Gastroesophageal sphincter (tissue), 4 donors: ENCODE results near the gene EIF4A2. TPM values are rescaled to one million over a fixed set of nuclear protein-coding genes. Genes with fewer than 3 reads are reported as not detected.
"Not testable (repeated sequence)": the region's sequence is repeated elsewhere in the genome, so short reads cannot be mapped to it uniquely, and the experiment has no call there.

Experiments used
- ATAC-seq: fragments of 150-250 bp; one replicate; pipeline ENCODE4 v1.9.1; 2016; ENCODE audit warnings: mild to moderate bottlenecking, moderate library complexity
- H3K27ac ChIP-seq, 4 donors: fragments of 200-600 bp; sonication (generic) in 3 of 4; 1 replicate in 3 of 4; 2 replicates in 1 of 4; pipeline ENCODE4 v1.5.1; 2016 to 2019
- H3K27me3 ChIP-seq: fragments of 200-600 bp; sonication (generic); one replicate; pipeline ENCODE4 v1.5.1; 2019
- H3K36me3 ChIP-seq, 2 donors: fragments of 200-600 bp; sonication (generic); one replicate each; pipeline ENCODE4 v1.5.1; 2019; ENCODE audit warnings: control low read depth in 1 of 2
- H3K4me1 ChIP-seq, 3 donors: fragments of 200-600 bp; sonication (generic); 1 replicate in 2 of 3; 2 replicates in 1 of 3; pipeline ENCODE4 v1.5.1; 2016 to 2019; ENCODE audit warnings: control low read depth in 2 of 3
- H3K4me3 ChIP-seq, 2 donors: fragments of 200-600 bp; sonication (generic); one replicate each; pipeline ENCODE4 v1.5.1; 2019; ENCODE audit warnings: mild to moderate bottlenecking in 1 of 2, moderate library complexity in 1 of 2
- H3K9me3 ChIP-seq, 3 donors: fragments of 200-600 bp; sonication (generic); one replicate each; pipeline ENCODE4 v1.5.1; 2017 to 2019; ENCODE audit warnings: control low read depth in 2 of 3
- CTCF ChIP-seq, 4 experiments: fragments of 200-600 bp in 2 of 4; fragments of 450-650 bp in 2 of 4; sonication (generic) in 1 of 4; IDR thresholded peaks; one replicate each; pipeline ENCODE4 v1.5.1; 2017 to 2019; ENCODE audit warnings: antibody characterized with exemption in 4 of 4, mild to moderate bottlenecking in 2 of 4, moderate library complexity in 2 of 4
- EP300 ChIP-seq: sonication (generic); formaldehyde crosslinking; IDR thresholded peaks from one replicate; pipeline ENCODE4 v1.6.1; 2017; ENCODE audit warnings: antibody characterized with exemption, mild to moderate bottlenecking
- POLR2A ChIP-seq, 2 donors: fragments of 450-650 bp; IDR thresholded peaks; one replicate each; pipeline ENCODE4 v1.6.1; 2017; ENCODE audit warnings: antibody characterized with exemption in 2 of 2, mild to moderate bottlenecking in 2 of 2, moderate library complexity in 1 of 2
- POLR2AphosphoS5 ChIP-seq: sonication (generic); formaldehyde crosslinking; IDR thresholded peaks from one replicate; pipeline ENCODE4 v1.6.1; 2017; ENCODE audit warnings: antibody characterized with exemption
- WGBS, 2 donors: methylation state at CpG; one replicate each; pipeline ENCODE4 v1.1.5; 2018; ENCODE audit warnings: low coverage in 1 of 2; 5-methylcytosine and 5-hydroxymethylcytosine counted together
- total RNA-seq, 4 donors: library from RNA; depleted of rRNA; stranded (reverse); fragments of >200 nt; gene quantifications; one replicate each; pipeline ENCODE4 v1.1.0, GENCODE V29; 2016

EIF4A2 gene
- total RNA-seq, 4 donors from 2014 or later = 359 to 660 (median 508) TPM

GRCh38 chr3:186818516-186818915 lies 35.1 kb downstream of the EIF4A2 start:
- H3K36me3 ChIP-seq = no peaks in the 10 kb centered on the region
- no peaks in the 10 kb centered on the region for H3K4me1 ChIP-seq
- no peak for ATAC-seq
- no peaks in the 10 kb centered on the region for H3K9me3 ChIP-seq
- no peak overlapping the region for H3K27ac ChIP-seq
- WGBS, 2 donors = 93% methylated on average over 3 to 5 of the region's 5 CpGs
- H3K27me3 ChIP-seq = no peaks in the 10 kb centered on the region
- no peak overlapping the region for H3K4me3 ChIP-seq
- no peak for TF ChIP-seq CTCF (IDR thresholded peaks at IDR 0.05)
- TF ChIP-seq EP300 = no peak
- TF ChIP-seq POLR2AphosphoS5 = no peak
- TF ChIP-seq POLR2A (IDR thresholded peaks at IDR 0.05) = no peak

GRCh38 chr3:186818956-186819355 lies 35.6 kb downstream of the EIF4A2 start:
- Histone ChIP-seq H3K4me3 (no peak overlapping the region), H3K27ac (no peak overlapping the region), H3K4me1 (no peaks in the 10 kb centered on the region), H3K27me3 (no peaks in the 10 kb centered on the region), H3K36me3 (no peaks in the 10 kb centered on the region), H3K9me3 (no peaks in the 10 kb centered on the region)
- ATAC-seq = no peak
- TF ChIP-seq EP300 (no peak), POLR2A (IDR thresholded peaks at IDR 0.05) (no peak), POLR2AphosphoS5 (no peak), CTCF (IDR thresholded peaks at IDR 0.05) (no peak)
- WGBS, 2 donors = 82% methylated on average over 1 of the region's 1 CpG; no CpG with 5 or more reads in 1 of the 2 donors

GRCh38 chr3:186821429-186822387 lies 38.3 kb downstream of the EIF4A2 start:
- TF ChIP-seq POLR2AphosphoS5 (no peak), CTCF (IDR thresholded peaks at IDR 0.05) (peak in 3 of 4 experiments; percentile 52 to 60 (median 57))
- H3K4me3 ChIP-seq = no peak overlapping the region
- H3K27ac ChIP-seq = no peak overlapping the region
- no peaks in the 10 kb centered on the region for H3K9me3 ChIP-seq
- no peak for ATAC-seq
- WGBS, 2 donors = 16 to 19% methylated on average over 7 to 8 of the region's 11 CpGs
- no peaks in the 10 kb centered on the region for H3K36me3 ChIP-seq
- H3K4me1 ChIP-seq = peaks cover 0 to 18% (median 6%) of the 10 kb centered on the region in 3 donors
- peaks cover 26% of the 10 kb centered on the region for H3K27me3 ChIP-seq

- H3K9me3 ChIP-seq, H3K4me3 ChIP-seq, ATAC-seq, H3K27ac ChIP-seq, H3K36me3 ChIP-seq: not testable (repeated sequence)
- Histone ChIP-seq H3K27me3 (peaks cover 27% of the 10 kb centered on the region), H3K4me1 (peaks cover 0 to 25% (median 7%) of the 10 kb centered on the region in 3 donors)
- WGBS, 2 donors = 83 to 89% methylated on average over 1 of the region's 1 CpG
Observed at GRCh38 chr3:186822388-186822759, 39.0 kb downstream of the EIF4A2 start.

- 81% methylated on average over 2 of the region's 2 CpGs for WGBS, 2 donors
- no peak for ATAC-seq
- TF ChIP-seq CTCF (IDR thresholded peaks at IDR 0.05) (no peak), EP300 (no peak), POLR2A (IDR thresholded peaks at IDR 0.05) (no peak), POLR2AphosphoS5 (no peak)
Observed at GRCh38 chr3:186823386-186823785, 40.0 kb downstream of the EIF4A2 start.

More at GRCh38 chr3:186823386-186823785, 40.0 kb downstream of the EIF4A2 start:
- no peak overlapping the region for H3K27ac ChIP-seq
- no peaks in the 10 kb centered on the region for H3K36me3 ChIP-seq
- H3K9me3 ChIP-seq = no peaks in the 10 kb centered on the region
- no peak overlapping the region for H3K4me3 ChIP-seq
- H3K27me3 ChIP-seq = peaks cover 29% of the 10 kb centered on the region
- H3K4me1 ChIP-seq = peaks cover 0 to 32% (median 11%) of the 10 kb centered on the region in 3 donors
